ENCODE measurements around the gene ST3GAL5. TPM values are rescaled to one million over a fixed set of nuclear protein-coding genes. Genes with fewer than 3 reads are reported as not detected.
A peak's percentile ranks its signal among the peaks of the same experiment; 100 is the strongest.

The ST3GAL5 gene
- total and polyA plus RNA-seq, 2 donors (not counting 1 experiment from before 2014, with no cell fraction given), result 42.6 to 94.3 TPM

DNA sequence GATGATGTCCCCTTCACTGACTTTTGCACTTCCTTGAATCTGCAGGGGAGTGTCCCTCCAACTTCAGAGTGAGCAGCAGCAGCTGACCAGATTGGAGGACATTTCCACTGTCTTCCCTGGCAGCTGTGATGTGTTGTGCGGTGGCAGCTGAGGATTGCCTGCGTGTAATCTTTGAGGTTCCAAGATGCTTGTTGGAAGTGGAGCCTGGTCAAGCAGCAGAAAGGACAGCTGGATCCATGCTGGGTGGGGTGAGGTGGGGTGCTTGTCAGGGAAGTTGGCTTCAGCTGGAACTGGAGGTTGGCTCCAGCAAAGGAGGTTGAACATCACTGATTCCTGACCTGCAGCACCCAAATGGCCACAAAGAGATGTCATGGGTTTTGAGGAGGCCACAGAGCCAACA, 64.8 kb downstream of the ST3GAL5 start:
- peaks cover 5 to 10% of the 10 kb centered on the region in 2 donors for H3K4me1 ChIP-seq (ENCODE audit: control insufficient read depth in 2 of 2, insufficient read depth in 2 of 2, low read length in 2 of 2)
- WGBS (ENCODE audit: insufficient coverage), result 92% methylated on average over 2 of the region's 2 CpGs
- H2AFZ ChIP-seq (ENCODE audit: insufficient read depth, low read depth, low read length, poor library complexity, severe bottlenecking), result no peak overlapping the region
- TF ChIP-seq, protein P1, sequence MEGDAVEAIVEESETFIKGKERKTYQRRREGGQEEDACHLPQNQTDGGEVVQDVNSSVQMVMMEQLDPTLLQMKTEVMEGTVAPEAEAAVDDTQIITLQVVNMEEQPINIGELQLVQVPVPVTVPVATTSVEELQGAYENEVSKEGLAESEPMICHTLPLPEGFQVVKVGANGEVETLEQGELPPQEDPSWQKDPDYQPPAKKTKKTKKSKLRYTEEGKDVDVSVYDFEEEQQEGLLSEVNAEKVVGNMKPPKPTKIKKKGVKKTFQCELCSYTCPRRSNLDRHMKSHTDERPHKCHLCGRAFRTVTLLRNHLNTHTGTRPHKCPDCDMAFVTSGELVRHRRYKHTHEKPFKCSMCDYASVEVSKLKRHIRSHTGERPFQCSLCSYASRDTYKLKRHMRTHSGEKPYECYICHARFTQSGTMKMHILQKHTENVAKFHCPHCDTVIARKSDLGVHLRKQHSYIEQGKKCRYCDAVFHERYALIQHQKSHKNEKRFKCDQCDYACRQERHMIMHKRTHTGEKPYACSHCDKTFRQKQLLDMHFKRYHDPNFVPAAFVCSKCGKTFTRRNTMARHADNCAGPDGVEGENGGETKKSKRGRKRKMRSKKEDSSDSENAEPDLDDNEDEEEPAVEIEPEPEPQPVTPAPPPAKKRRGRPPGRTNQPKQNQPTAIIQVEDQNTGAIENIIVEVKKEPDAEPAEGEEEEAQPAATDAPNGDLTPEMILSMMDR (IDR thresholded peaks at IDR 0.05), result no peak
- no peak for TF ChIP-seq EZH2 (IDR thresholded peaks at IDR 0.05; ENCODE audit: borderline replicate concordance, insufficient read depth, low read depth, low read length, poor library complexity, severe bottlenecking)
- no peak overlapping the region for H3K4me3 ChIP-seq (ENCODE audit: control extremely low read depth in 1 of 5, extremely low read depth in 1 of 5, insufficient read depth in 1 of 5, low read depth in 2 of 5, low read length in 4 of 5)
- Mint-ChIP-seq H3K27me3 (peaks cover 13% of the 10 kb centered on the region), H3K9me3 (ENCODE audit: insufficient read depth) (no peaks in the 10 kb centered on the region), H3K4me3 (no peak overlapping the region), H3K4me1 (peaks cover 13% of the 10 kb centered on the region), H3K27ac (peak overlapping the region; percentile 10)
- intact Hi-C loops (cut with micrococcal nuclease), result no loop called here
- no peaks in the 10 kb centered on the region for H3K27me3 ChIP-seq (replicated peaks in 1 of 4; ENCODE audit: control extremely low read depth in 1 of 4, control insufficient read depth in 3 of 4, insufficient read depth in 4 of 4, low read length in 3 of 4)
- H3K9me3 ChIP-seq (ENCODE audit: control extremely low read depth in 1 of 3, control insufficient read depth in 2 of 3, insufficient read depth in 1 of 3, low read length in 2 of 3), result no peaks in the 10 kb centered on the region
- no peaks in the 10 kb centered on the region for H3K79me2 ChIP-seq (ENCODE audit: control insufficient read depth, insufficient read depth, low read length)
- ChIA-PET CTCF (interaction anchor here (1.2 to 24.3 kb wide), 7 partner anchors 9 to 256 kb away, joined by 3 to 528 read pairs (median 10); partner anchors contain the start of gene ST3GAL5), POLR2A (no interaction called here)
- H3K27ac ChIP-seq (ENCODE audit: low read length in 2 of 2), result no peak overlapping the region
- H4K20me1 ChIP-seq (ENCODE audit: control insufficient read depth, insufficient read depth, low read length, poor library complexity, severe bottlenecking), result no peaks in the 10 kb centered on the region
- no peak overlapping the region for H3K4me2 ChIP-seq (replicated peaks; ENCODE audit: low read depth, low read length, poor library complexity, severe bottlenecking)
- ATAC-seq (ENCODE audit: low read depth), result no peak
- no peaks in the 10 kb centered on the region for H3K36me3 ChIP-seq (replicated peaks in 1 of 2; ENCODE audit: control extremely low read depth in 1 of 2, control insufficient read depth in 1 of 2, extremely low read depth in 1 of 2, insufficient read depth in 2 of 2, low read length in 1 of 2)
- DNase-seq, result no peak
- H3K9ac ChIP-seq (ENCODE audit: low read length), result no peak overlapping the region

DNA sequence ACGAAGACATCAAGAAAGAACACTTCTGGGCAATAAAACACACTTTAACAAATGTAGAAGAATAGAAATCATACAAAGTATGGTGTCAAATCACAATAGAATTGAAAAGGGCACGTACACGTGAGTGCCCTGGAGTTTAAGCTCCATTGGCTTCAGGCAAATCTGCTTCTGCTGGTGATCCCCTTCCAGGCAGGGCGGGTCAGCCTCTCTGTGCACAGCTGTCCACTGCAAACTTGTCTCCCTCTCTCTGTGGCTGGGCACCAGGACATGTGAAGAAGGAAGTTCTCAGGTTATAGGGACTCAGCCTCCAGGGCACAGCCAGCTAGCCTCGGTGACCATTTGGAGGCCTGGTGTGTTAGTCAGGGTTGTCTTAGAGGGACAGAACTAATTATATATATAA, 66.0 kb downstream of the ST3GAL5 start:
- H3K4me2 ChIP-seq (replicated peaks; ENCODE audit: low read depth, low read length, poor library complexity, severe bottlenecking), result no peak overlapping the region
- H3K4me1 Mint-ChIP-seq, result peaks cover 9% of the 10 kb centered on the region

More for the DNA sequence above, 66.0 kb downstream of the ST3GAL5 start:
- DNase-seq (no peak), ATAC-seq (ENCODE audit: low read depth) (no peak)
- Histone ChIP-seq H3K27ac (ENCODE audit: low read length in 2 of 2) (no peak overlapping the region), H3K79me2 (ENCODE audit: control insufficient read depth, insufficient read depth, low read length) (no peaks in the 10 kb centered on the region), H3K9ac (ENCODE audit: low read length) (no peak overlapping the region), H3K36me3 (replicated peaks in 1 of 2; ENCODE audit: control extremely low read depth in 1 of 2, control insufficient read depth in 1 of 2, extremely low read depth in 1 of 2, insufficient read depth in 2 of 2, low read length in 1 of 2) (no peaks in the 10 kb centered on the region), H3K4me3 (ENCODE audit: control extremely low read depth in 1 of 5, extremely low read depth in 1 of 5, insufficient read depth in 1 of 5, low read depth in 2 of 5, low read length in 4 of 5) (no peak overlapping the region), H4K20me1 (ENCODE audit: control insufficient read depth, insufficient read depth, low read length, poor library complexity, severe bottlenecking) (no peaks in the 10 kb centered on the region), H2AFZ (ENCODE audit: insufficient read depth, low read depth, low read length, poor library complexity, severe bottlenecking) (no peak overlapping the region), H3K27me3 (replicated peaks in 1 of 4; ENCODE audit: control extremely low read depth in 1 of 4, control insufficient read depth in 3 of 4, insufficient read depth in 4 of 4, low read length in 3 of 4) (no peaks in the 10 kb centered on the region), H3K4me1 (ENCODE audit: control insufficient read depth in 2 of 2, insufficient read depth in 2 of 2, low read length in 2 of 2) (peaks cover 3 to 5% of the 10 kb centered on the region in 2 donors), H3K9me3 (ENCODE audit: control extremely low read depth in 1 of 3, control insufficient read depth in 2 of 3, insufficient read depth in 1 of 3, low read length in 2 of 3) (no peaks in the 10 kb centered on the region)
- intact Hi-C loops (cut with micrococcal nuclease), result no loop called here
- no peaks in the 10 kb centered on the region for H3K9me3 Mint-ChIP-seq (ENCODE audit: insufficient read depth)
- no peak overlapping the region for H3K4me3 Mint-ChIP-seq
- H3K27ac Mint-ChIP-seq, result no peak overlapping the region
- TF ChIP-seq, protein P1 (IDR thresholded peaks at IDR 0.05), result no peak
- no peak for TF ChIP-seq EZH2 (IDR thresholded peaks at IDR 0.05; ENCODE audit: borderline replicate concordance, insufficient read depth, low read depth, low read length, poor library complexity, severe bottlenecking)
- 76% methylated on average over 3 of the region's 5 CpGs for WGBS (ENCODE audit: insufficient coverage)
- POLR2A ChIA-PET, result no interaction called here
- H3K27me3 Mint-ChIP-seq, result peaks cover 19% of the 10 kb centered on the region
- CTCF ChIA-PET, result interaction anchor here (1.4 to 24.3 kb wide), 4 partner anchors 8 to 258 kb away, joined by 3 to 528 read pairs (median 6); no protein-coding TSS in a partner anchor

Data from B cell (primary cell).